K562 (cell line): ENCODE results near the gene DCAF15. TPM values are rescaled to one million over a fixed set of nuclear protein-coding genes. Genes with fewer than 3 reads are reported as not detected.

Experiments used
- ATAC-seq: fragments of 200-7000 bp; cut with Tn5 transposase; 3 replicates; pipeline ENCODE4 v1.9.1; 2020; ENCODE audit warnings: moderate library complexity
- BruUV-seq: library from RNA; stranded (reverse); fragments of 400-500 nt; replicated peaks from 2 replicates; lab custom pipeline; 2021; lab: Mats Ljungman, UMichigan
- CTCF ChIA-PET: fragments of 300-600 bp; formaldehyde crosslinking; extraction: SDS; loops from one replicate; lab custom pipeline; 2021; ENCODE audit warnings: low intra/inter-chr PET ratio; lab: Yijun Ruan, JAX
- POLR2A ChIA-PET: fragments of 300-600, 350-650 bp; sonication (Branson Sonifier 250); formaldehyde crosslinking; extraction: SDS; loops from one replicate; lab custom pipeline; 2021; ENCODE audit warnings: antibody characterized with exemption, inconsistent platforms; lab: Yijun Ruan, JAX
- DNase-seq, 4 experiments: peaks; one replicate each; pipeline versions ENCODE4 v3.0.0 to v3.0.0-alpha.2; 2011 to 2018; ENCODE audit warnings: low spot score in 3 of 4, mixed read lengths in 3 of 4; ENCODE audit errors: extremely low read depth in 1 of 4
- FAIRE-seq: peaks from 2 replicates; lab custom pipeline; 2011; peaks lifted over from hg19 to GRCh38; lab: Jason Lieb, UNC
- H2AFZ ChIP-seq: 2 replicates; pipeline ENCODE4 v1.6.0; 2011; ENCODE audit warnings: low read depth, low read length, control low read depth, inconsistent platforms
- H3K27ac ChIP-seq: fragments of 200-600 bp; 3 replicates; pipeline ENCODE4 v1.8.0; 2011; ENCODE audit warnings: low read depth, mild to moderate bottlenecking, control low read depth, inconsistent platforms, low read length, moderate library complexity, mixed read lengths; ENCODE audit errors: extremely low read depth
- H3K27me3 ChIP-seq, 2 experiments: fragments of 300-600 bp in 1 of 2; 2 replicates in 1 of 2; 3 replicates in 1 of 2; pipeline versions ENCODE4 v1.6.0 to v1.8.0; 2011; ENCODE audit warnings: inconsistent platforms in 2 of 2, low read length in 2 of 2, mild to moderate bottlenecking in 1 of 2, mixed read lengths in 1 of 2, moderate library complexity in 1 of 2; ENCODE audit not compliant: control insufficient read depth in 2 of 2, insufficient read depth in 2 of 2
- H3K36me3 ChIP-seq: fragments of 300-600 bp; 3 replicates; pipeline ENCODE4 v1.8.0; 2011; ENCODE audit warnings: mild to moderate bottlenecking, low read length, inconsistent platforms; ENCODE audit not compliant: control insufficient read depth, insufficient read depth
- H3K4me1 ChIP-seq, 2 experiments: fragments of 200-600 bp in 1 of 2; replicated peaks in 1 of 2; 2 replicates in 1 of 2; 3 replicates in 1 of 2; pipeline versions ENCODE4 v1.5.1 to v1.8.0; 2011; ENCODE audit warnings: inconsistent platforms in 2 of 2, low read length in 2 of 2, mild to moderate bottlenecking in 1 of 2, mixed read lengths in 1 of 2, moderate library complexity in 1 of 2; ENCODE audit not compliant: control insufficient read depth in 2 of 2, insufficient read depth in 2 of 2
- H3K4me2 ChIP-seq: 2 replicates; pipeline ENCODE4 v1.6.1; 2011; ENCODE audit warnings: low read length, control low read depth, inconsistent platforms, mixed read lengths; ENCODE audit not compliant: insufficient read depth
- H3K4me3 ChIP-seq: fragments of 200-600 bp; sonication (generic), shearing (Covaris generic); 2 replicates; pipeline ENCODE4 v1.5.1; 2016; ENCODE audit warnings: control low read depth, inconsistent platforms
- H3K79me2 ChIP-seq: fragments of 200-600 bp; 3 replicates; pipeline ENCODE4 v1.8.0; 2011; ENCODE audit warnings: low read length, inconsistent platforms; ENCODE audit not compliant: control insufficient read depth, insufficient read depth
- H3K9ac ChIP-seq, 2 experiments: 2 replicates each; pipeline versions ENCODE4 v1.6.0 to v1.6.1; 2011; ENCODE audit warnings: low read depth in 2 of 2, low read length in 2 of 2, control low read depth in 1 of 2, inconsistent platforms in 1 of 2, mild to moderate bottlenecking in 1 of 2, mixed read lengths in 1 of 2; ENCODE audit not compliant: insufficient read depth in 1 of 2
- H3K9me1 ChIP-seq: one replicate; pipeline ENCODE4 v1.6.0; 2011; ENCODE audit warnings: inconsistent platforms, mild to moderate bottlenecking, low read length, moderate library complexity; ENCODE audit not compliant: control insufficient read depth, insufficient read depth
- H3K9me3 ChIP-seq: replicated peaks from 2 replicates; pipeline ENCODE4 v1.5.1; 2011; ENCODE audit warnings: low read depth, low read length, inconsistent platforms; ENCODE audit not compliant: control insufficient read depth, insufficient read depth
- H4K20me1 ChIP-seq: replicated peaks from 2 replicates; pipeline ENCODE4 v1.6.1; 2011; ENCODE audit warnings: low read length, inconsistent platforms, mixed read lengths; ENCODE audit not compliant: control insufficient read depth, insufficient read depth
- CEBPZ ChIP-seq: fragments of 150-350 bp; IDR thresholded peaks from 2 replicates; pipeline ENCODE4 v1.6.1; 2014; ENCODE audit warnings: low read depth, mild to moderate bottlenecking, low read length, borderline replicate concordance
- MEIS2 ChIP-seq: fragments of 450-650 bp; IDR thresholded peaks from 2 replicates; pipeline ENCODE4 v1.6.1; 2014; ENCODE audit warnings: mild to moderate bottlenecking; ENCODE audit not compliant: partially characterized antibody
- YY1 ChIP-seq, 3 experiments: IDR thresholded peaks; 2 replicates each; pipeline ENCODE4 v1.6.1; 2011; ENCODE audit warnings: low read length in 2 of 3, mild to moderate bottlenecking in 2 of 3, moderate library complexity in 2 of 3, borderline replicate concordance in 1 of 3, control low read depth in 1 of 3, low read depth in 1 of 3; ENCODE audit not compliant: insufficient read depth in 3 of 3, insufficient replicate concordance in 2 of 3, control insufficient read depth in 1 of 3, insufficient read length in 1 of 3; ENCODE audit errors: extremely low read depth in 1 of 3
- WGBS: fragments of 100-300 bp; shearing (Covaris generic); methylation state at CpG from one replicate; pipeline ENCODE4 v1.1.6; 2016; ENCODE audit warnings: low coverage, mixed read lengths; ENCODE audit not compliant: insufficient coverage; ENCODE audit errors: missing lambda C conversion rate; 5-methylcytosine and 5-hydroxymethylcytosine counted together
- in situ Hi-C: fragments of 300-500 bp; cut with MboI; formaldehyde crosslinking; loops from 4 replicates; pipeline ENCODE4 v1.15.0; 2018; ENCODE audit warnings: inconsistent platforms, mixed read lengths
- intact Hi-C: fragments of 100-400 bp; cut with micrococcal nuclease; formaldehyde crosslinking; loops from 2 replicates; pipeline ENCODE4 v1.14.2; 2022
- polyA plus RNA-seq, 8 experiments: library from polyadenylated mRNA; depleted of rRNA in 4 of 8; stranded (reverse) in 5 of 8; unstranded in 3 of 8; fragments of >200 nt; fragmentation: Nextera tagmentation in 2 of 8; fragmentation: Illumina TruSeq in 1 of 8; extraction: Ambion mirVana in 2 of 8; extraction: Trizol in 1 of 8; gene quantifications; 2 replicates each; pipeline versions ENCODE4 v1.2.1 to v1.2.3, GENCODE V29; 2011 to 2014; ENCODE audit warnings: inconsistent platforms in 1 of 8, missing spikeins in 1 of 8
- total RNA-seq, 7 experiments: library from RNA; depleted of rRNA in 6 of 7; stranded (reverse); fragments of >200 nt in 6 of 7; fragmentation: Illumina TruSeq in 2 of 7; extraction: Trizol in 2 of 7; gene quantifications; 2 replicates each; pipeline versions ENCODE4 v1.2.1 to v1.2.3, GENCODE V29; 2011 to 2021; ENCODE audit warnings: low replicate concordance in 1 of 7

DCAF15 gene
- total and polyA plus RNA-seq, 9 of the 15 experiments (the other 6 are each of a cell fraction or from before 2014, with no cell fraction given), result 0.17 to 68.5 (median 27.7) TPM

GRCh38 chr19:13983213-13983889, 31.0 kb downstream of the DCAF15 start (continued):
- TF ChIP-seq CEBPZ, result no peak

- ATAC-seq (no peak), DNase-seq (no peak), FAIRE-seq (no peak)
- ChIA-PET CTCF (no interaction called here), POLR2A (interaction anchor here (1.4 kb wide), 1 partner anchor 22 kb away, joined by 9 read pairs; the partner anchor contains the start of gene RFX1)
- Histone ChIP-seq H3K9ac (no peak overlapping the region; a peak in 1 of 4 replicates), H3K36me3 (peaks cover 32% of the 10 kb centered on the region; the same call in 1 of the 3 replicates), H3K4me1 (peaks cover 0 to 62% of the 10 kb centered on the region in 2 experiments; a peak in 2 of 5 replicates), H2AFZ (no peak overlapping the region), H3K79me2 (no peaks in the 10 kb centered on the region), H3K4me2 (no peak overlapping the region), H3K4me3 (no peak overlapping the region), H4K20me1 (no peaks in the 10 kb centered on the region), H3K27ac (no peak overlapping the region), H3K27me3 (no peaks in the 10 kb centered on the region), H3K9me3 (no peaks in the 10 kb centered on the region), H3K9me1 (peaks cover 3% of the 10 kb centered on the region)
- BruUV-seq, result no TSS peak
- WGBS, result 67% methylated on average over 7 of the region's 15 CpGs
- in situ Hi-C loops, result no loop called here
- intact Hi-C loops, result no loop called here
- TF ChIP-seq MEIS2 (peak; percentile 6), YY1 (IDR thresholded peaks at IDR 0.05; ENCODE audit: borderline replicate concordance in 1 of 3, control insufficient read depth in 1 of 3, extremely low read depth in 1 of 3, insufficient read depth in 3 of 3, insufficient read length in 1 of 3, insufficient replicate concordance in 2 of 3, low read depth in 1 of 3, low read length in 2 of 3) (no peak)
Observed at GRCh38 chr19:13984186-13984585, 31.9 kb downstream of the DCAF15 start.
